CD4-positive, alpha-beta T cell treated with Interleukin-6 at 100 ng/mL for 8 hours (primary cell): ENCODE results near the gene SKAP1.
"Not testable (repeated sequence)": the region's sequence is repeated elsewhere in the genome, so short reads cannot be mapped to it uniquely, and the experiment has no call there.

Source experiments
- DNase-seq: peaks from one replicate; pipeline ENCODE4 v3.0.0-alpha.2; 2020; ENCODE audit warnings: mixed read lengths, low spot score

The SKAP1 gene

GRCh38 chr17:48282303-48282702 lies 147.7 kb downstream of the SKAP1 start:
- DNase-seq: no peak

GRCh38 chr17:48278760-48279491 lies 151.1 kb downstream of the SKAP1 start:
- no peak for DNase-seq

- no peak for DNase-seq
Observed at GRCh38 chr17:48276776-48277175, 153.2 kb downstream of the SKAP1 start.

DNA sequence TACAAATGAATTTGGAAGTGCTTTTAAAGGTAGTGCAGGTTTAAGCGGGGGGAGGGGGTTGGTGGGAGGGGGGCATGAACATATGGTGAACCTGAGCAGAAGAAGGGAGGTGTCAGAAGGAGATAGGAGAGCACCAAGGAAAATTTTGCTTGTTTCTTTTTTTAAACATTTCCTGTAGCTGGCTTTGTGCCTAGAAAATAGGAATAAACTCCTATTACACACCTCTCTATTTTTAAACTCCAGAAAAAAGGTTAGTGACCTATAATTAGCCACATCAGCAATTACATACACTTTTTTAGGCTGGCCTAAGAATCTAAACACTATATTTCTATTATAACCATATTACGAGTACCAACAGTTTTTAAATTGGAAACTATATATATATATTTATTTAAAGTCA lies 159.1 kb downstream of the SKAP1 start:
- DNase-seq: no peak

DNA sequence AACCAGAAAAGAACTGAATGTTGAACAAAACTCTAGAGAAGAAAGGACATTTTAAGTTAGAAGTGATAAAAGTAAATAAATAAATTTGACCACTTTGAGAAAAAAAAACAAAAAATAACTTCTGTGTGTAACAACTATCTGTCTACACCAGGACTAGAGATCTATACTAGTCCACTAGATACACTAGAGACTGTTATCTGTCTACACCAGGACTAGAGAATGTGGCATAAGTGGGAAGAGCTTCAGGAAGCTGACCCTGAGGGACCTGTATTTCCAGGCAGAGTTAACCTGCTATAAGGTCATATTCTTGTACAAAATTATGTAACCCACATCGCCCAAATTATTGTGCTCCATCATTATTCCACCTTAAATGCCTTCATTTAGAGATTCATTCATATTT lies 160.8 kb downstream of the SKAP1 start:
- DNase-seq: no peak

GRCh38 chr17:48263731-48264035 lies 166.3 kb downstream of the SKAP1 start:
- DNase-seq: no peak

DNA sequence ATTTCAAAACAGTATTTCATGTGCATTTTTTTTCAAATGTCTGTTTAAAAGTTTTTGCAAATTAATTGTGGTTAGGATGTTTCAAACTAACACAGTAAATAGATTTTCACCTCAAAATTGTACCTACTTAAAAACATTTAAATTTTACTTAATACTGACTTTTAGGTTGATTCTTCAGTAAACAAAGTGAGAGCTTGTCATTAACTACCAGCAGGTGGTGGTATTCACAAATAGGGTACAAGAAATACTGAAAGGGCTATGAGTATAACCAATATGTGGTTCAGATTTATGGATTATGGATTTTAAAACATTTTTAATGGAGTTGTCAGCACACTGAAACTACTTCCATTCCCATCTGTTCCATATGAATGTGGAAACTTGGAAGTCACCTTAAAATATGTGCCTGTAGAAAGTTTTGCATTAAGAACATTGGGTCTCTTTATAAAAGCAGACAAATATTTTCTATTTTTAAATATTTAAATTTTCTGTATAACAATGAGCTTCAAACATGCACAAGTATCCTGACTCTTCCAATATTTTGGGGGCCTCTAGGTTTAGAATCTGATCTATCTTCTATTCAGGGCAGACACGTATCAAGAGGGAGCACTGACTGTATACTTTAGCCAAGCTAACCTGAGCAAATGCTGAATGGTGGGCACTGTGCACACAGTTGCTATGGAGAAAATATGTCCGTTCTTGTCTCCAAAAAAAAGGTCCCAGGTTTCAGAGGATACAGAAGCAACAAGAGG lies 166.9 kb downstream of the SKAP1 start:
- peak; percentile 7 for DNase-seq

GRCh38 chr17:48261297-48261880 lies 168.6 kb downstream of the SKAP1 start:
- DNase-seq: no peak

DNA sequence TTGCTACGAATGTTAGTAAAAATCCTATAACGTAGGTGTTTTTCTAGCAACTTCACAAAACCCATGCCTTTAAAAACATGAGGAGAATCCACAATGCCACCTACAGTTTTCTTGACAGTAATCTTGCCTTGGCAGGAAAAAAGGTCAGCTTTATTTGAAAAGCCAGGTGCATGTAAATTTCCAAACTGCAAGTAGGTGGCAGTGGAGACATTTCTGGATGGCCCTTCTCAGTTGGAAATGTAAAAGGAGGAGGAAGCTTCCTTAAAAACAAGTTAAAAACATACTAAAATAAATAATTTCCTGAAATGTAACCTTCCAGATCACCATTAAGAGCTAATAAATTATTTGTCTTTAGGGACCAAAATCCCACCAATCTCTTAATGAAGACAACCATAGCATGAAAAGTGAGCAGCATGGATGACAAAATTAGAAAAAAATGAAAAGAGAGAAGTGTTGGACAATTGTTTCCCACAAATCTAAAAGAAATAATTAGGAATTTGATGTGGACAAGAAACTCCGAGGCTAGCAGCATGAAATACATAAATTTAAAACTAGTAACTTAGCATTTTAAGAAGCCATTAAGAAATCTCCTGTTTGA lies 170.2 kb downstream of the SKAP1 start:
- DNase-seq: peak; percentile 9

GRCh38 chr17:48258331-48258730 lies 171.7 kb downstream of the SKAP1 start:
- no peak for DNase-seq

GRCh38 chr17:48255759-48256158 lies 174.3 kb downstream of the SKAP1 start:
- no peak for DNase-seq

- no peak for DNase-seq
Observed at GRCh38 chr17:48254896-48255295, 175.1 kb downstream of the SKAP1 start.

DNA sequence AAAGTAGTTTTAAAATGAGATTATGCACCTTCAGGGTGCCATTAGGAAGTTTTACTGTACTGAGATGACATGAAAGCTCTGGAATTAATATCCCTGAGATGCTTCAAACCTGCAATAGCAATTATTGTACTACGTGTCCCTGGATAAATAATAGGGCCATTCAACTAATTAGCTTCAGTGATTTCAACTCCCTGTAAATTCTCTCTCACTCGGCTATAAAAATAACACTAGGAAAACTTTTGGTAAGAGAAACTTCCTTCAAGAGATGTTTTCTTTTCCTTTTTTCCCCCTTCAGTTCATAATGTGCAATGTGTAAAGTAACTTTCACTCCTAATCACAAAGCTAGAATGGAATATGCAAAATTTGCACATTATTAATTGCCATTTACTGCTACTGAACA lies 176.0 kb downstream of the SKAP1 start:
- DNase-seq: no peak

DNA sequence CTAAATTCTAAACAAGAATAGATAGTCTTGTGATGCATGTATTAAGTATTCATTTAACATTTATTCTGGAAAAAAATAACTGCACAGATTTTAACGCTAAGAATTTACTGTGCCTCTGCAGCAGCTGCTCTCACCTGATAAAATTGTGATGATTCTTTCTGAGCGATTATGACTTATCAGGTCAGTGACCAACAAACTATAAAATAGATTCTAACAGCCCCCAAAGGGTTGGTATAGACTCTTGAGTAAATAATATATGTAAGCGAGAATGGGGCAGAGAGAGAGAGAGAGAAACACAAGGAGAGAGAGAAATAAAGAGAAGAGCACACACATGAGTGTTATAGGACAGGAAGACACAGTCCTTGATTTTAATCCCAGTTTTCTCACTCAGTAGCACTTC lies 178.1 kb downstream of the SKAP1 start:
- DNase-seq: no peak

DNA sequence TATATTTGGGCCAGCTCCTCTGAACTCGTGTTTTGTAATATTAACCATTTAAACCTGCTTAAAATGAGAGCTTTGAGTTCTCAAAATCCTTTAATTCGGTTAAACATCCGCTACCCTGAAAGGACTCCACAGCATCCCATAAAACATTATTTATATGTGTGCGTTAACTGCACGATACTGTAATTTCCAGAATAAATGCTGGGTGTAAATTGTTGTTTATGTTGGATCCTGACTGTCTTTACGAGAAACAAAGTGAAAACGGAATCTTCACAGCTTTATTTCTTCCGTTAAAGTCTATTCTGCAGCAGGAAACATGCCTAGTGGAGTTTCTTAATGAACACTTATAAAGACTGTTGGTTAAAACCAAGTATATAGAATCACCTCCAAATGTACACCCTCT lies 179.1 kb downstream of the SKAP1 start:
- no peak for DNase-seq

DNA sequence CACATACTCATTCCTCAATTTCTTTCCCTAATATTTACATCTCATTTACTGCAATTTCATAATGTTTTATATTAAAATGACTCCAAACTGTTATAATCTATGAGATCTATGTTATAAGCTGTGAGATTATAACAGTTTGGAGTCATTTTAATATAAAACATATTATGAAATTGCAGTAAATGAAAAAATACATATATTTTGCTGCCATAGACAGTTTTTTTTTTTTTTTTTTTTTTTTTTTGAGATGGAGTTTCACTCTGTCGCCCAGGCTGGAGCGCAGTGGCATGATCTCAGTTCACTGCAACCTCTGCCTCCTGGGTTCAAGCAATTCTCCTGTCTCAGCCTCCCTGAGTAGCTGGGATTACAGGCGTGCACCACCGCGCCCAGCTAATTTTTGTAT lies 180.0 kb downstream of the SKAP1 start:
- DNase-seq: not testable (repeated sequence)

DNA sequence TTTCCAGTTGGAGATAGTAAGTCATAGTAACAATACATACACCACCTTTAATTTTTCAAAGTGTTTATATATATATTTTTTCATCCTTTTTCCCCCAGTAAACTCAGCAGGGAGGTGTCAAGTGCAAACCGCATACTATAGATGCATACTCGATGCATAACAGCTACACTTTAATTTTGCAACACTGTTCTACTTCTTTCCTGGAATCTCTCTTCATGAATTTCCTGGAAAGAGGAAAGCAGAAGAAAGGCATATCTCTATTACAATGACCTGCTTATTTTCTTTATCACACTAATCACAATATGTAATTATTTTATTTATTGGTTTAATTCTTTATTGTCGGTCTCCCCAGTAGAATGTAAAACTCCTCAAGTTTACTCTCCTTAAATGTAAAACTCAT lies 182.4 kb downstream of the SKAP1 start:
- no peak for DNase-seq

DNA sequence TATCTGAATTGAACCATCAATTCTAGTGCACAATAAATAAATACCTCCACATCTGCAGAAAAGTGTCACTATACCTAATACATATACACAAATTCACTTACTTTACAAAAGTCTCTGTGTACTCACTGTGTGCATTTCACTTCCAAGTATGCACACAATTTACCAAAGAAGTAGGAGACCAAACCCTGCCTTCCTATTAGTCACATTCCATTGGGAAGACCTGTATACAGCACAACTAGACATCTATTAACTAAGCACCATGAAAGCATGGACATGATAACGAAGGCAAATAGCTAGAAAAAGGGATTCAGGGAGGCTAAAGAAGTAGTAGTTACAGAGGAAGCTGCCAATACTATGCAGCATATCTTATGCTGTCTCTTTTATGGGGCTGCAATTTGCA lies 183.0 kb downstream of the SKAP1 start:
- DNase-seq: no peak

DNA sequence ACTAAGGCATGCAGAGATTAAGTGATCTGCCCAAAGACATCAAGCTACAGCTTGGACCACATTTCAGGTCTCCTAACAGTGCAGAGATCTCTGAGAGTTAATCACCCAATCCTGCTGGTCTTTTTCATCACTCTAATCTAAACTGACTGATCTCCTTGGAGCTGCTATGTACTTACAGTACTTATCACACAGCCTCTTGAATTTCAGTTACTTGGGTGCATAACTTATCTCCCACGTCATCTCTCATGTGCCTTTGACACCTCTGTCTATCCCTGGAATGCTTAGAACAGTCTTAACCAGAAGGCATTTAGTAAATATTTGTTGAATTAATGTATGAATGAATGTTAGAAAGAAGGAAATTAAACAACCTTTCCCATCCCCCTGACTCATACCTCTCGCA lies 183.4 kb downstream of the SKAP1 start:
- no peak for DNase-seq

DNA sequence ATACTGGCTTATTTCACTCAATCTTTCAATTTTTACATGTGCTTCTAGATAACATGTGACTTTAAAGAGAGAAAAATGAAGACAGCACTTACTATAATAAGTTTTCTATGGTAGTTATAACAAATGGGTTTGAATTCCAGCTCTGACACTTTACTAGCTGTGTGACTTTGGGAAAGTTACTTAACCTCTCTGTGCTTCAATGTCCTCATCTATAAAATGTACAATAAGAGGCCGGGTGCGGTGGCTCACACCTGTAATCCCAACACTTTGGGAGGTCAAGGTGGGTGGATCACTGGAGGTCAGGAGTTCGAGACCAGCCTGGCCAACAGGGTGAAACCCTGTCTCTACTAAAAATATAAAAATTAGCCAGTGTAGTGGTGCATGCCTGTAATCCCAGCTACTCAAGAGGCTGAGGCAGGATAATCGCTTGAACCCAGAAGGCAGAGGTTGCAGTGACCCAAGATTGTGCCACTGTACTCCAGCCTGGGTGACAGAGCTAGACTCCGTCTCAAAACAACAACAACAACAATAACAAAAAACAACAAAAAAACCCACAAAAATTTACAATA lies 184.5 kb downstream of the SKAP1 start:
- not testable (repeated sequence) for DNase-seq

DNA sequence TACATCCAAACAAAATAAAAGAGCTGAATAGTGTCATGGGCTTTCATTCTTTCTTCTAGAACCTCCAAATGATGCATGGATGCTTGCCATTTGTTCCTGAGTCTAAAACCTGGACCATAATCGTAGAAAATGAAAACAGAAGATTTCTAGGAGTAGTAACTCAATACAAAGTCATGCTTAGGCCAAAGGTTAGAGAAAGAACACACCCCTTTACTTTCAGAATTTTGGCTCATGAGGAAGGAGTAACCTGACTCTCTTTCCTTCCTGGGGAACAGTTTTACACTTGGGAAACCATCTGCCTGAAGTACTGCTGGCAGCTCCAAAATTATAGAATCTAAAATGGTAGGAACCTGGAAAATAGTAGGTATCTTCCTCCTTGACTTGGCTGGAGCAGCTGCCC lies 185.2 kb downstream of the SKAP1 start:
- no peak for DNase-seq

DNA sequence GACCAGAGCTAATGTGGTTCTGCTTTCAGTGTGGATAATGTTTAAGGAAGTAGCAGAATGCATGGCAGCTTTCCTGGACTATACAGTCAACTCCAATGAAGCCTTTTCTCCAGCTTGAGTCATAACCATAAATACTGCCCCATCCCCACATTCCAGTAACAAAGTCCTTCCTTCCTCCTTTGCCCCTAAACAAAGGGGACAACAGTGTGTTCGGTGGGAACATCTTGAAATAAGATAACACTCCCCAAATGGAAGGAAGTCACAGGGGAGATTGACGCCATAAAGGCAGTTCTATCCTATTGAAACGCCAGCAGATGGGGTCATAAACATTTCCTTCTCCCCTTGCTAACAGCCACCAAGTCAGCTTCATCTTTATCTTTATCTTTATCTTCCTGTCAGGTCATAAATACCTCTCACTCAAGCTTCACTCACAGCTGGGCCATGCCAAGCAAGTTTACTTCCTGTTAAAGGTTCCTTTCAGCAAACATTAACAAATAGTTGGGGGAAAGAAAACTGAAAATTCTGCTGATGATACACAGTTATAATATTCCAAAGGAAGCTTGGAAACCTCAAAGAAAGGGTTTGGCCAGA lies 185.8 kb downstream of the SKAP1 start:
- no peak for DNase-seq
